Endodermal cell (in vitro differentiated cells): Measurements from ENCODE around the gene EVI5L. TPM values are rescaled to one million over a fixed set of nuclear protein-coding genes. Genes with fewer than 3 reads are reported as not detected.

Source experiments
- DNase-seq: peaks from one replicate; pipeline ENCODE4 v3.0.0-alpha.2; 2017
- H3K27ac ChIP-seq: 2 replicates; pipeline ENCODE4 v1.5.1; 2013; ENCODE audit warnings: mild to moderate bottlenecking, low read depth, low read length, moderate library complexity
- H3K27me3 ChIP-seq: 2 replicates; pipeline ENCODE4 v1.6.1; 2013; ENCODE audit warnings: mild to moderate bottlenecking, low read length, moderate library complexity; ENCODE audit not compliant: insufficient read depth, control insufficient read depth, poor library complexity, severe bottlenecking
- H3K36me3 ChIP-seq: 2 replicates; pipeline ENCODE4 v1.7.0; 2013; ENCODE audit warnings: mild to moderate bottlenecking, low read length, moderate library complexity; ENCODE audit not compliant: control insufficient read depth, insufficient read depth
- H3K4me1 ChIP-seq: one replicate; pipeline ENCODE4 v1.7.0; 2013; ENCODE audit warnings: low read length; ENCODE audit not compliant: control insufficient read depth, insufficient read depth
- H3K4me3 ChIP-seq: 2 replicates; pipeline ENCODE4 v1.5.1; 2013; ENCODE audit warnings: mild to moderate bottlenecking, low read length, moderate library complexity
- H3K9ac ChIP-seq: 2 replicates; pipeline ENCODE4 v1.6.1; 2013; ENCODE audit warnings: mild to moderate bottlenecking, low read length, moderate library complexity; ENCODE audit not compliant: poor library complexity, severe bottlenecking; ENCODE audit errors: extremely low read depth
- H3K9me3 ChIP-seq: 2 replicates; pipeline ENCODE4 v1.6.1; 2013; ENCODE audit warnings: mild to moderate bottlenecking, low read length, moderate library complexity; ENCODE audit not compliant: control insufficient read depth
- H3K27ac Mint-ChIP-seq: 2 replicates; pipeline ENCODE4 v1.8.0; 2020; ENCODE audit warnings: mixed read lengths
- H3K27me3 Mint-ChIP-seq: 2 replicates; pipeline ENCODE4 v1.8.0; 2021; ENCODE audit warnings: mild to moderate bottlenecking, mixed read lengths; ENCODE audit not compliant: insufficient read depth
- H3K36me3 Mint-ChIP-seq: 2 replicates; pipeline ENCODE4 v1.8.0; 2020; ENCODE audit warnings: low read depth, mixed read lengths
- H3K4me1 Mint-ChIP-seq: 2 replicates; pipeline ENCODE4 v1.8.0; 2020; ENCODE audit warnings: mixed read lengths
- H3K4me3 Mint-ChIP-seq: 2 replicates; pipeline ENCODE4 v1.8.0; 2020; ENCODE audit warnings: mild to moderate bottlenecking, moderate library complexity, mixed read lengths
- H3K9me3 Mint-ChIP-seq: 2 replicates; pipeline ENCODE4 v1.8.0; 2020; ENCODE audit warnings: mild to moderate bottlenecking, mixed read lengths
- WGBS, 2 experiments: methylation state at CpG; one replicate each; pipeline versions ENCODE4 v1.1.5 to v1.1.7; 2013; ENCODE audit warnings: missing lambda C conversion rate in 2 of 2, mixed read lengths in 1 of 2; ENCODE audit not compliant: insufficient coverage in 1 of 2, insufficient read length in 1 of 2; 5-methylcytosine and 5-hydroxymethylcytosine counted together
- total RNA-seq, 2 donors: library from RNA; stranded (reverse); fragmentation: NEBNext Ultra II Directional in 1 of 2; extraction: Animal tissue kit (Norgen Biotek cat#: 25700) in 1 of 2; gene quantifications; 2 replicates in 1 of 2; 3 replicates in 1 of 2; pipeline ENCODE4 v1.2.1, GENCODE V29; 2021
- TF ChIP-seq, protein P1 (sequence below): fragments of 200-600 bp; sonication (generic); conservative IDR thresholded peaks from 2 replicates; pipeline ENCODE4 v1.5.0; 2021; ENCODE audit warnings: antibody characterized with exemption, mild to moderate bottlenecking

The EVI5L gene
- total RNA-seq, 2 donors from 2014 or later: 6.4 to 9.2 TPM

DNA sequence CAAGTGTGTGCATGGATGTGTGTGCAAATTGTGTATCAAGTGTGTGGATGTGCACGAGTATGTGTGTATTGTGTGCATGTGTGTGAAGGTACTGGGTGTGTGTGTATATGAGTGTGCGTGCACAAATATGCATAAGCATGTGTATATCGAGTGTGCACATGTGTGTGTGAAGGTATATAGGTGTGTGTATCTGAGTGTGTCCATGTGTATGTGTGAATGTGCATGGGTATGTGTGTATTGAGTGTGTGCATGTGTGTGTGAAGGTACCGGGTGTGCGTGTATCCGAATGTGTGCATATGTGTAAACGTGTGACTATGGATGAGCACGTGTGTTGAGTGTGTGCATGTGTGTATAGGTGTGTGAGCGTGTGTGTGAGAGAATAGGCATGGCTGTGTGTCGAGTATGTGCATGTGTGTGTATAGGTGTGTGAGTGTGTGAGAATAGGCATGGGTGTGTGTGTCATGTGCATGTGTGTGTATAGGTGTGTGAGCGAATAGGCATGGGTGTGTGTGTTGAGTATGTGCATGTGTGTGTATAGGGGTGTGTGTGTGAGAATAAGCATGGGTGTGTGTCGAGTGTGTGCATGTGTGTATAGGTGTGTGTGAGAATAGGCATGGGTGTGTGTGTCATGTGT, 12.8 kb downstream of the EVI5L start:
- H3K9me3 Mint-ChIP-seq: no peaks in the 10 kb centered on the region
- H3K27ac Mint-ChIP-seq: no peak overlapping the region
- Histone ChIP-seq H3K27ac (no peak overlapping the region), H3K36me3 (no peaks in the 10 kb centered on the region), H3K27me3 (peaks cover under 1% of the 10 kb centered on the region), H3K9ac (no peak overlapping the region), H3K4me1 (no peaks in the 10 kb centered on the region), H3K4me3 (no peak overlapping the region), H3K9me3 (no peaks in the 10 kb centered on the region)
- no peak for DNase-seq
- H3K4me1 Mint-ChIP-seq: no peaks in the 10 kb centered on the region
- no peaks in the 10 kb centered on the region for H3K36me3 Mint-ChIP-seq
- no peak overlapping the region for H3K4me3 Mint-ChIP-seq
- TF ChIP-seq, protein P1, sequence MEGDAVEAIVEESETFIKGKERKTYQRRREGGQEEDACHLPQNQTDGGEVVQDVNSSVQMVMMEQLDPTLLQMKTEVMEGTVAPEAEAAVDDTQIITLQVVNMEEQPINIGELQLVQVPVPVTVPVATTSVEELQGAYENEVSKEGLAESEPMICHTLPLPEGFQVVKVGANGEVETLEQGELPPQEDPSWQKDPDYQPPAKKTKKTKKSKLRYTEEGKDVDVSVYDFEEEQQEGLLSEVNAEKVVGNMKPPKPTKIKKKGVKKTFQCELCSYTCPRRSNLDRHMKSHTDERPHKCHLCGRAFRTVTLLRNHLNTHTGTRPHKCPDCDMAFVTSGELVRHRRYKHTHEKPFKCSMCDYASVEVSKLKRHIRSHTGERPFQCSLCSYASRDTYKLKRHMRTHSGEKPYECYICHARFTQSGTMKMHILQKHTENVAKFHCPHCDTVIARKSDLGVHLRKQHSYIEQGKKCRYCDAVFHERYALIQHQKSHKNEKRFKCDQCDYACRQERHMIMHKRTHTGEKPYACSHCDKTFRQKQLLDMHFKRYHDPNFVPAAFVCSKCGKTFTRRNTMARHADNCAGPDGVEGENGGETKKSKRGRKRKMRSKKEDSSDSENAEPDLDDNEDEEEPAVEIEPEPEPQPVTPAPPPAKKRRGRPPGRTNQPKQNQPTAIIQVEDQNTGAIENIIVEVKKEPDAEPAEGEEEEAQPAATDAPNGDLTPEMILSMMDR: no peak
- WGBS, 2 experiments: 90 to 91% methylated on average over 7 to 12 of the region's 12 CpGs
- peaks cover 22% of the 10 kb centered on the region for H3K27me3 Mint-ChIP-seq

DNA sequence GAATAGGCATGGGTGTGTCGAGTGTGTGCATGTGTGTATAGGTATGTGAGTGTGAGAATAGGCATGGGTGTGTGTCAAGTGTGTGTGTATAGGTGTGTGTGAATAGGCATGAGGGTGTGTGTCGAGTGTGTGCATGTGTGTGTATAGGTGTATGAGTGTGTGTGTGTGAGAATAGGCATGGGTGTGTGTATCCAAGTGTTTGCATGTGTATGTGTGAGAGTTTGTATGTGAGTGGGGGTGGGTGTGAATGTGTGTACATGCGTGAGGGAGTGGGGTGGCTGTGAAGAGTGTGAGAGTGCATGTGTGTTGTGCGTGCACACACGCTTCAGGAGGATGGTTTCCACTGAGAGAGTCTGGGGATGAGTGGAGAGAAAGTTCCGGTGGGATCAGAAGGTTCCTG, 13.5 kb downstream of the EVI5L start:
- Mint-ChIP-seq H3K4me1 (no peaks in the 10 kb centered on the region), H3K27ac (no peak overlapping the region), H3K36me3 (no peaks in the 10 kb centered on the region), H3K4me3 (no peak overlapping the region), H3K27me3 (peaks cover 19% of the 10 kb centered on the region), H3K9me3 (no peaks in the 10 kb centered on the region)
- H3K27ac ChIP-seq: no peak overlapping the region
- no peak for DNase-seq
- H3K36me3 ChIP-seq: no peaks in the 10 kb centered on the region
- TF ChIP-seq, protein P1: no peak
- no peaks in the 10 kb centered on the region for H3K27me3 ChIP-seq
- WGBS, 2 experiments: 89 to 91% methylated on average over 3 to 6 of the region's 6 CpGs
- no peaks in the 10 kb centered on the region for H3K9me3 ChIP-seq
- no peaks in the 10 kb centered on the region for H3K4me1 ChIP-seq
- no peak overlapping the region for H3K4me3 ChIP-seq
- no peak overlapping the region for H3K9ac ChIP-seq

DNA sequence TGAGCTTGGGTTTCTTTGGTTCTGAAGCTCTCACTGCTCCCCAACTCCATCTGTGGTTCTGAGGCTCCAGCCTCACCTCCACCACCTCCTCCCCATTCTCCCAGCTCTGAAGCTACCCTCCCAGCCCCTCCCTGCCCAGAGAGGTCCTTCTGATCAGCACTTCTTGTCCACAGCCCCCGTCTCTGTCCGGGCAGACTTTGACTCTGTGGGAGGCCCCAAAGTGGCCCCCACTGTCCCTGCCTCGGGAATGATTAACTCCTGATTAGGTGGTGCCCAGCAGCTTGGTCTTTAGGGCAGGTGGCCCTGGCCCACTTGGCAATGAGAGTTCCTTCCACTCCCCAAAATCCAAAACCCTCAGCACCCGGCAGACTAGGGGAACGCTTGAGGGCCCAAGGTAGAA, 14.4 kb downstream of the EVI5L start:
- TF ChIP-seq, protein P1: no peak
- Mint-ChIP-seq H3K36me3 (no peaks in the 10 kb centered on the region), H3K27ac (no peak overlapping the region), H3K4me3 (no peak overlapping the region), H3K9me3 (no peaks in the 10 kb centered on the region), H3K4me1 (no peaks in the 10 kb centered on the region), H3K27me3 (peaks cover 15% of the 10 kb centered on the region)
- no peak for DNase-seq
- no peaks in the 10 kb centered on the region for H3K27me3 ChIP-seq
- no peak overlapping the region for H3K9ac ChIP-seq
- no peak overlapping the region for H3K27ac ChIP-seq
- H3K4me1 ChIP-seq: no peaks in the 10 kb centered on the region
- WGBS, 2 experiments: 81% methylated on average over 5 of the region's 5 CpGs; no CpG with 5 or more reads in 1 of the 2 experiments
- no peaks in the 10 kb centered on the region for H3K36me3 ChIP-seq
- no peaks in the 10 kb centered on the region for H3K9me3 ChIP-seq
- H3K4me3 ChIP-seq: no peak overlapping the region
